DND-41 (cell line): Measurements from ENCODE around the gene GOLGB1.

ENCODE experiments used
- ATAC-seq: fragments of 200-7000 bp; cut with Tn5 transposase; 3 replicates; pipeline ENCODE4 v1.9.1; 2021; ENCODE audit warnings: low read depth; ENCODE audit not compliant: insufficient read depth
- DNase-seq: peaks from one replicate; pipeline ENCODE4 v3.0.0-alpha.2; 2020
- H2AFZ ChIP-seq: 2 replicates; pipeline ENCODE4 v1.6.0; 2012; ENCODE audit warnings: low read depth, low read length
- H3K27ac ChIP-seq: 2 replicates; pipeline ENCODE4 v1.5.1; 2012; ENCODE audit warnings: low read length, inconsistent platforms
- H3K27me3 ChIP-seq: fragments of 200-600 bp; sonication (generic); 2 replicates; pipeline ENCODE4 v1.6.0; 2012; ENCODE audit warnings: low read length, mild to moderate bottlenecking, inconsistent platforms; ENCODE audit not compliant: insufficient read depth, poor library complexity
- H3K36me3 ChIP-seq: 2 replicates; pipeline ENCODE4 v1.5.1; 2012; ENCODE audit warnings: low read length, inconsistent platforms; ENCODE audit not compliant: insufficient read depth
- H3K4me1 ChIP-seq: 2 replicates; pipeline ENCODE4 v1.5.1; 2012; ENCODE audit warnings: mild to moderate bottlenecking, low read length; ENCODE audit not compliant: insufficient read depth
- H3K4me2 ChIP-seq: 2 replicates; pipeline ENCODE4 v1.6.0; 2012; ENCODE audit warnings: mild to moderate bottlenecking, moderate library complexity, low read length, inconsistent platforms; ENCODE audit not compliant: insufficient read depth
- H3K4me3 ChIP-seq, 2 experiments: fragments of 200-600 bp in 1 of 2; shearing (Covaris generic) in 1 of 2; 2 replicates each; pipeline ENCODE4 v1.5.1; 2012 to 2016; ENCODE audit warnings: inconsistent platforms in 2 of 2, low read length in 2 of 2, mild to moderate bottlenecking in 2 of 2, low read depth in 1 of 2, moderate library complexity in 1 of 2
- H3K79me2 ChIP-seq: 2 replicates; pipeline ENCODE4 v1.6.0; 2012; ENCODE audit warnings: low read length, inconsistent platforms; ENCODE audit not compliant: insufficient read depth
- H3K9ac ChIP-seq: 2 replicates; pipeline ENCODE4 v1.6.0; 2012; ENCODE audit warnings: low read depth, mild to moderate bottlenecking, inconsistent platforms, low read length, moderate library complexity
- H3K9me3 ChIP-seq: 2 replicates; pipeline ENCODE4 v1.5.1; 2012; ENCODE audit warnings: low read length, moderate library complexity, mild to moderate bottlenecking, inconsistent platforms; ENCODE audit not compliant: insufficient read depth, severe bottlenecking
- H4K20me1 ChIP-seq: 2 replicates; pipeline ENCODE4 v1.6.0; 2012; ENCODE audit warnings: low read length; ENCODE audit not compliant: insufficient read depth
- EZH2 ChIP-seq: IDR thresholded peaks from 3 replicates; pipeline ENCODE4 v1.6.1; 2012; ENCODE audit warnings: borderline replicate concordance, low read depth, mild to moderate bottlenecking, moderate library complexity, low read length, inconsistent platforms; ENCODE audit not compliant: severe bottlenecking
- TF ChIP-seq, protein P1 (sequence below): IDR thresholded peaks from 2 replicates; pipeline ENCODE4 v1.5.1; 2012; ENCODE audit warnings: borderline replicate concordance, low read length, moderate library complexity, mild to moderate bottlenecking; ENCODE audit not compliant: poor library complexity, severe bottlenecking; ENCODE audit errors: extremely low read depth

The GOLGB1 gene

DNA sequence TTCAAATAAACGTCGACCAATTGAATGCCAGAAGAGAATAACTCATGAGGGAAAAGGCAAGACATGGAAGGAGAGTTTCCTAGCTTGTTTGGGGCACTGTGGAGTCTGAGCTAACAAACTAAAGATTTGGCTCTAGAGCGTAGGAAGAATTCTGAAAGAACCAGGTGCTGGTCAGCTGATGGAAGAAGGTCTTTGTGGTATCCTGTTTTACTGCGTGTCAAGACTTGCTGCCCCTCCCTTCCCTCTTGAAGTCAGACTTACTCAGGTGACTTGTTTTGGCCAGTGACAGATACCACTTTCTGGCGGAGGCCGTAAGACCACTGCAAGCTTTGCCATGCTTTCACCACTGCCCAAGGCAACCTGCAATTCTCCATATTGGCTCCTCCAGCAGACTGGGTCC lies 88.2 kb downstream of the GOLGB1 start:
- Histone ChIP-seq H3K4me3 (peak overlapping the region in 1 of 2 experiments; percentile 77; a peak in 2 of 4 replicates), H3K27ac (peak overlapping the region; percentile 95), H4K20me1 (no peaks in the 10 kb centered on the region), H3K9ac (peak overlapping the region; percentile 67), H3K9me3 (no peaks in the 10 kb centered on the region), H2AFZ (peak overlapping the region; percentile 93), H3K27me3 (no peaks in the 10 kb centered on the region), H3K4me1 (peaks cover 40% of the 10 kb centered on the region), H3K79me2 (peaks cover 31% of the 10 kb centered on the region), H3K4me2 (peak overlapping the region; percentile 66), H3K36me3 (peaks cover 57% of the 10 kb centered on the region)
- ATAC-seq, result no peak
- TF ChIP-seq, protein P1, sequence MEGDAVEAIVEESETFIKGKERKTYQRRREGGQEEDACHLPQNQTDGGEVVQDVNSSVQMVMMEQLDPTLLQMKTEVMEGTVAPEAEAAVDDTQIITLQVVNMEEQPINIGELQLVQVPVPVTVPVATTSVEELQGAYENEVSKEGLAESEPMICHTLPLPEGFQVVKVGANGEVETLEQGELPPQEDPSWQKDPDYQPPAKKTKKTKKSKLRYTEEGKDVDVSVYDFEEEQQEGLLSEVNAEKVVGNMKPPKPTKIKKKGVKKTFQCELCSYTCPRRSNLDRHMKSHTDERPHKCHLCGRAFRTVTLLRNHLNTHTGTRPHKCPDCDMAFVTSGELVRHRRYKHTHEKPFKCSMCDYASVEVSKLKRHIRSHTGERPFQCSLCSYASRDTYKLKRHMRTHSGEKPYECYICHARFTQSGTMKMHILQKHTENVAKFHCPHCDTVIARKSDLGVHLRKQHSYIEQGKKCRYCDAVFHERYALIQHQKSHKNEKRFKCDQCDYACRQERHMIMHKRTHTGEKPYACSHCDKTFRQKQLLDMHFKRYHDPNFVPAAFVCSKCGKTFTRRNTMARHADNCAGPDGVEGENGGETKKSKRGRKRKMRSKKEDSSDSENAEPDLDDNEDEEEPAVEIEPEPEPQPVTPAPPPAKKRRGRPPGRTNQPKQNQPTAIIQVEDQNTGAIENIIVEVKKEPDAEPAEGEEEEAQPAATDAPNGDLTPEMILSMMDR, result no peak
- no peak for TF ChIP-seq EZH2
- no peak for DNase-seq

DNA sequence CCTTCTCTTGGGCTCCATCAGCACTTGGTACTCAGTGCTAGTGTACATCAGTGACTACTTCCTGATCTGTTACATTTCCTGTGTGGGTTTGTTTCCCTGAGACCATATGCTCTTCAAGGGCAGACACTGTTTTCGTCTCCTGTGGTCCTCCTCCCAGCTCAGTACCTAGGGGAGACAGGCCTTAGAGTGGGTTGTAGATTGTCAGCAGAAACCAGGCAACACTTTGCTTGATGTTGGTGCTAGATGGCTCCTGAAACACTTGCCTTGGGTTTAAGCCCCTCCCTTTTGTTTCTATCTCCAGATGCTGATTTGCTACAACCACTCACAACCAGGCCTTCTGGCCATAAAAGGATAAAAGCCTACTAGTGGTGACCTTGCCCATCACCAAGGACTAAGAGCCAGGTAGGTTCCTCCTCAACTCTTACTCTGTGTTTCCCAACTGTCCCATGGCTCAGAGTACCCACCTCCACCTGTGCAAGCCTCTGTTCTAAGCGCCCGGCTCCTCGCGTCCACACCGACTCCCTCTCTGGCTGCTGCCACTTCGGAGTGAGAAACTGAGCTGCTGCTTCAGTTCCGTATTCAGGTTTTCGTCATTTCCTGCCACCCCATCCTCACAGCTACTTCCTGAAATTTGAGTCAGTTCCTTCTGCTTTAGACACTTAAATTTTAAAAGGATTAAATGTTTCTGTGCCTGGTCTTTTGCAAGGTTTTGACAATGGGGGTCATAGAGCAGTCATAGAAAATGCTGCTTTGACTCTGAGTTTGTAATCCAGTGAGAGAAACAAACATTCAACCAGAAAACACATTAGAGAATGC lies 89.0 kb downstream of the GOLGB1 start, which contains the start of gene HCLS1:
Gene HCLS1, minus strand, starts transcription at position 548 of the 816 bp plus-strand sequence. CDS start 2,556 bp downstream, outside the sequence.
- Histone ChIP-seq H3K79me2 (peaks cover 31% of the 10 kb centered on the region), H3K9me3 (no peaks in the 10 kb centered on the region), H4K20me1 (no peaks in the 10 kb centered on the region), H3K4me3 (peak within 1 kb of the TSS; percentile 54 to 77), H3K27ac (peak within 1 kb of the TSS; percentile 95), H2AFZ (peak within 1 kb of the TSS; percentile 93), H3K4me2 (peak within 1 kb of the TSS; percentile 66), H3K4me1 (peaks cover 40% of the 10 kb centered on the region), H3K36me3 (peaks cover 53% of the 10 kb centered on the region), H3K27me3 (no peaks in the 10 kb centered on the region), H3K9ac (peak within 1 kb of the TSS; percentile 67)
- ATAC-seq (peak; percentile 88), DNase-seq (peak; percentile 78)
- TF ChIP-seq EZH2, result no peak
- TF ChIP-seq, protein P1, result peak; percentile 15

DNA sequence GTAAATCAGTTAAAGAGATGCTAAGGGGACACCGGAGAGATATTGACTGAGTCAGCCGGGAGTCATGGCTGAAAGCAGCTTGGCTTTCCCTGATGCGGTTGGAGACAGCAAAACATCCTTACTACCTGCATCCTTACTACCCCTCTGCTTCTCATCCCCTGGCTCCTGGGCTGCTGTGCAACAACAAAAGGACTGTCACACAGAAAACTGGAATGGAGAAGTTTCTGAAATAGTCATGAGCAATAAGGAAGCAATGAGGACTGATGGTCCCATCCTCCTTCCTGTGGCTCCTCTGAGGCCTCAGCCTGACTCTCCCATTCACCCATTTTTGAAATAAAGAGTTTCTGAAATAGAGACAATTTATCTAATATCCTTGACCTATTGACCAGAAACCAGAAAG lies 90.0 kb downstream of the GOLGB1 start:
- no peak for DNase-seq
- peak overlapping the region; percentile 66 for H3K4me2 ChIP-seq
- H4K20me1 ChIP-seq, result no peaks in the 10 kb centered on the region
- no peak for TF ChIP-seq EZH2
- TF ChIP-seq, protein P1, result no peak
- peaks cover 31% of the 10 kb centered on the region for H3K79me2 ChIP-seq
- H3K4me3 ChIP-seq, result peak overlapping the region; percentile 54 to 77; a peak in 3 of 4 replicates
- H3K9me3 ChIP-seq, result no peaks in the 10 kb centered on the region
- no peak overlapping the region for H2AFZ ChIP-seq
- no peaks in the 10 kb centered on the region for H3K27me3 ChIP-seq
- peak overlapping the region; percentile 67 for H3K9ac ChIP-seq
- ATAC-seq, result no peak
- peak overlapping the region; percentile 95 for H3K27ac ChIP-seq
- peaks cover 49% of the 10 kb centered on the region for H3K4me1 ChIP-seq
- peaks cover 50% of the 10 kb centered on the region for H3K36me3 ChIP-seq
